Uterus (tissue), 4 donors: Measurements from ENCODE around the gene SPINK6. TPM values are rescaled to one million over a fixed set of nuclear protein-coding genes. Genes with fewer than 3 reads are reported as not detected.

Source experiments
- DNase-seq, 2 donors: peaks; one replicate each; pipeline ENCODE4 v3.0.0-alpha.2; 2019 to 2020
- H3K27ac ChIP-seq, 2 donors: fragments of 200-600 bp; sonication (generic); 1 replicate in 1 of 2; 2 replicates in 1 of 2; pipeline ENCODE4 v1.5.1; 2016 to 2018
- H3K27me3 ChIP-seq, 2 donors: fragments of 200-600 bp; sonication (generic); one replicate each; pipeline ENCODE4 v1.5.1; 2018 to 2019; ENCODE audit warnings: control low read depth in 1 of 2
- H3K36me3 ChIP-seq, 2 donors: fragments of 200-600 bp; sonication (generic); one replicate each; pipeline ENCODE4 v1.5.1; 2019; ENCODE audit warnings: control low read depth in 1 of 2
- H3K4me1 ChIP-seq, 2 donors: fragments of 200-600 bp; sonication (generic); one replicate each; pipeline ENCODE4 v1.5.1; 2018 to 2019; ENCODE audit warnings: control low read depth in 1 of 2
- H3K4me3 ChIP-seq, 2 donors: fragments of 200-600 bp; sonication (generic); 1 replicate in 1 of 2; 2 replicates in 1 of 2; pipeline ENCODE4 v1.5.1; 2018 to 2019; ENCODE audit warnings: mild to moderate bottlenecking in 1 of 2
- H3K9me3 ChIP-seq, 2 donors: fragments of 200-600 bp; sonication (generic); one replicate each; pipeline ENCODE4 v1.5.1; 2019; ENCODE audit warnings: control low read depth in 1 of 2
- POLR2A ChIP-seq, 2 donors: fragments of 450-650 bp; IDR thresholded peaks; one replicate each; pipeline ENCODE4 v1.6.1; 2016; ENCODE audit warnings: antibody characterized with exemption in 2 of 2, mild to moderate bottlenecking in 1 of 2, moderate library complexity in 1 of 2
- intact Hi-C: fragments of 100-400 bp; cut with DNase I; formaldehyde crosslinking; loops from one replicate; pipeline ENCODE4 v1.15.1; 2023; ENCODE audit warnings: low total_unique reads
- total RNA-seq, 4 donors: library from RNA; depleted of rRNA in 3 of 4; stranded (reverse); fragments of >200 nt in 3 of 4; gene quantifications; one replicate each; pipeline versions ENCODE4 v1.1.0 to v1.2.4, GENCODE V29; 2014 to 2023
- TF ChIP-seq, protein P1 (sequence below), 4 experiments: fragments of 200-600 bp in 2 of 4; fragments of 450-650 bp in 2 of 4; sonication (generic) in 2 of 4; IDR thresholded peaks; one replicate each; pipeline ENCODE4 v1.5.1; 2016 to 2019; ENCODE audit warnings: antibody characterized with exemption in 4 of 4, mild to moderate bottlenecking in 2 of 4, moderate library complexity in 1 of 4
- donor health status: DM: yes; HTN: yes; CAD: no.

The SPINK6 gene
- total RNA-seq, 4 donors from 2014 or later, result not detected

GRCh38 chr5:148168246-148168645 is 34.6 kb upstream of the SPINK6 start, which contains the start of gene SPINK14:
TSS of gene SPINK14 (plus strand) at chr5:148168546. CDS start at chr5:148169733, 1,187 bp downstream.
- intact Hi-C loops, result no loop called here

DNA sequence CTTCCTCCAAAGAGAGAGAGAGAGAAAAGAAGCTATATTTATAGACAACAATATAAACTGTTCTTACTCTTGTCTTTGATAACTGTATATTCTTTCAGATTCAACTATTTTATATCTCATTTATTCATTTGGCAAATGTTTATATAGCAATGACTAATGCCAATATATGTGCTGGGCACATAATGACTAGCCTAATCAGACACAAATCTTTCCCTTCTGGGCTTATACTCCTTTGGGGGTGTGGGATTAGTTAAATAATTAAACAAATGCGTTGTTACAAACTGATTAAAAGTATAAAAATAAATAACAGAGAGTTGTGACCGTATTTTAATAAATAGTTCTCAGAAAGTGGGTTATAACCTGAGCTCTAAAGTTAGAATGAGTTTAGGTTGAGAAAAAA is 30.5 kb upstream of the SPINK6 start:
- Histone ChIP-seq H3K27me3 (no peaks in the 10 kb centered on the region), H3K4me3 (no peak overlapping the region), H3K4me1 (no peaks in the 10 kb centered on the region), H3K27ac (no peak overlapping the region), H3K9me3 (no peaks in the 10 kb centered on the region), H3K36me3 (no peaks in the 10 kb centered on the region)
- DNase-seq, result no peak
- intact Hi-C loops, result no loop called here
- TF ChIP-seq, protein P1, sequence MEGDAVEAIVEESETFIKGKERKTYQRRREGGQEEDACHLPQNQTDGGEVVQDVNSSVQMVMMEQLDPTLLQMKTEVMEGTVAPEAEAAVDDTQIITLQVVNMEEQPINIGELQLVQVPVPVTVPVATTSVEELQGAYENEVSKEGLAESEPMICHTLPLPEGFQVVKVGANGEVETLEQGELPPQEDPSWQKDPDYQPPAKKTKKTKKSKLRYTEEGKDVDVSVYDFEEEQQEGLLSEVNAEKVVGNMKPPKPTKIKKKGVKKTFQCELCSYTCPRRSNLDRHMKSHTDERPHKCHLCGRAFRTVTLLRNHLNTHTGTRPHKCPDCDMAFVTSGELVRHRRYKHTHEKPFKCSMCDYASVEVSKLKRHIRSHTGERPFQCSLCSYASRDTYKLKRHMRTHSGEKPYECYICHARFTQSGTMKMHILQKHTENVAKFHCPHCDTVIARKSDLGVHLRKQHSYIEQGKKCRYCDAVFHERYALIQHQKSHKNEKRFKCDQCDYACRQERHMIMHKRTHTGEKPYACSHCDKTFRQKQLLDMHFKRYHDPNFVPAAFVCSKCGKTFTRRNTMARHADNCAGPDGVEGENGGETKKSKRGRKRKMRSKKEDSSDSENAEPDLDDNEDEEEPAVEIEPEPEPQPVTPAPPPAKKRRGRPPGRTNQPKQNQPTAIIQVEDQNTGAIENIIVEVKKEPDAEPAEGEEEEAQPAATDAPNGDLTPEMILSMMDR (IDR thresholded peaks at IDR 0.05), result no peak

More at GRCh38 chr5:148168246-148168645, 34.6 kb upstream of the SPINK6 start, which contains the start of gene SPINK14:
- H3K27ac ChIP-seq, result no peak within 1 kb of the TSS
- H3K4me1 ChIP-seq, result no peaks in the 10 kb centered on the region
- no peak for DNase-seq
- no peaks in the 10 kb centered on the region for H3K9me3 ChIP-seq
- no peak within 1 kb of the TSS for H3K4me3 ChIP-seq
- H3K36me3 ChIP-seq, result no peaks in the 10 kb centered on the region
- TF ChIP-seq, protein P1 (IDR thresholded peaks at IDR 0.05), result no peak
- no peak for TF ChIP-seq POLR2A (IDR thresholded peaks at IDR 0.05)
- no peaks in the 10 kb centered on the region for H3K27me3 ChIP-seq

GRCh38 chr5:148176480-148176879 is 26.4 kb upstream of the SPINK6 start:
- no peak overlapping the region for H3K4me3 ChIP-seq
- no peaks in the 10 kb centered on the region for H3K4me1 ChIP-seq
- TF ChIP-seq POLR2A (IDR thresholded peaks at IDR 0.05), result no peak
- TF ChIP-seq, protein P1 (IDR thresholded peaks at IDR 0.05), result no peak
- H3K9me3 ChIP-seq, result no peaks in the 10 kb centered on the region
- DNase-seq, result no peak
- H3K36me3 ChIP-seq, result no peaks in the 10 kb centered on the region
- no peak overlapping the region for H3K27ac ChIP-seq
- H3K27me3 ChIP-seq, result no peaks in the 10 kb centered on the region
- intact Hi-C loops, result no loop called here

DNA sequence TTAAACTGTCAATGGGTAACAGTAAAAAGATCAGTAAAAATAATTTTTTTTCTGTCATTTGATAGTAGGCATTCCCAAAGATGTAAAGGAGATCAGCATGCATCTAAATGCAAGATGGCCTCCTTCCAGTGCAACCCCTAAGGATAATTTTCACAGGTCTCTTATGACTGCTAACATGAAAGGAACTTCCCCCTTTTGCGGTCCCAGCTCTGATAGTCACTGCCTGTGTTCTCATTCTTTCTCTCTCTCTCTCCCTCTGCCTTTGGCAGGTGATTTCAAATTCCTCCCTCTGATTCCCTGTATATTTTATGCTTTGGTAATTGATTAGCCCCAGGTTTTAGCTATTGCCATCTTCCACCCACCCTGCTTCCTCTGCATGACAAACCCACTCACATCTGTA is 25.6 kb upstream of the SPINK6 start:
- TF ChIP-seq, protein P1 (IDR thresholded peaks at IDR 0.05), result no peak
- no peak for TF ChIP-seq POLR2A (IDR thresholded peaks at IDR 0.05)
- no peak overlapping the region for H3K27ac ChIP-seq
- H3K4me1 ChIP-seq, result no peaks in the 10 kb centered on the region
- intact Hi-C loops, result no loop called here
- H3K9me3 ChIP-seq, result no peaks in the 10 kb centered on the region
- no peak for DNase-seq
- H3K4me3 ChIP-seq, result no peak overlapping the region
- H3K27me3 ChIP-seq, result no peaks in the 10 kb centered on the region
- no peaks in the 10 kb centered on the region for H3K36me3 ChIP-seq

DNA sequence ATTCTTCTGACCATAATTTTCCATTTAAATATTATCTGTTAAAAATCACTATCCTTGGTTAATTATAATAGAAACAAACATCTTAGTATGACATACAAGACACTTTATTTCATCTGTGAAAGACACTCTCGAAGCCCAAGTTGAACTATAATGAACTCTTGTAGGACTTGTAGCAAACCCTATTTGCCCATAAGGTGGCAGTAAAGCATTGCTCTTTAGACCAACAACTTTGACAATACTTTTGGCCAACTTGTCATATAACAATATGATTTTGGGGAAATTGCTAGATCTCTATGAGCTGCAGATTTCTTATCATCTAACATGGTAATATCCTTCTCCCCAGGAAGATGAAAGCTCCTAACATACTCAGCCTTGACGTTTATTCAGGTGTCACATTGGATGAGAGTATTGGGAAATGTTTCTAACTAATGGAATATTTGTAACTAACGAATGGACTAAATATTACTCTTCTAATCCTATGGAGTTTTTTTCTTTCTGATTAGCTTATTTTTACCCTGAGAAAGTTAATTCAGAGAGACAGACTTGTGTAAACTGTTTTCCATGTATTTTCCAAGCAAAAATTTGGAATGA is 23.5 kb upstream of the SPINK6 start:
- H3K27ac ChIP-seq, result no peak overlapping the region
- no peaks in the 10 kb centered on the region for H3K27me3 ChIP-seq
- no peaks in the 10 kb centered on the region for H3K4me1 ChIP-seq
- no peak for TF ChIP-seq POLR2A (IDR thresholded peaks at IDR 0.05)
- TF ChIP-seq, protein P1 (IDR thresholded peaks at IDR 0.05), result peak; percentile 23 to 57 (median 53)
- H3K9me3 ChIP-seq, result no peaks in the 10 kb centered on the region
- no peaks in the 10 kb centered on the region for H3K36me3 ChIP-seq
- no peak overlapping the region for H3K4me3 ChIP-seq
- intact Hi-C loops, result no loop called here
- no peak for DNase-seq
